ENCODE results near the gene SLC25A19.

GRCh38 chr17:75237100-75238014 lies 51.9 kb downstream of the SLC25A19 start:
- no peak for TF ChIP-seq CTCF (conservative IDR thresholded peaks at IDR 0.05 in 1 of 2, IDR thresholded peaks at IDR 0.05 in 1 of 2; ENCODE audit: low read depth in 1 of 2, low read length in 2 of 2)
- TF ChIP-seq EZH2 (IDR thresholded peaks at IDR 0.05; ENCODE audit: low read length, missing control alignments), result no peak

All from fibroblast of lung (primary cell).